IPS-20b (cell line): Measurements from ENCODE around the gene ATXN1.

Source experiments
- H3K27ac ChIP-seq: one replicate; pipeline ENCODE4 v1.5.1; 2013; ENCODE audit warnings: low read length
- H3K27me3 ChIP-seq: 2 replicates; pipeline ENCODE4 v1.6.1; 2013; ENCODE audit warnings: mild to moderate bottlenecking, low read length, inconsistent platforms; ENCODE audit not compliant: insufficient read depth
- H3K36me3 ChIP-seq: 2 replicates; pipeline ENCODE4 v1.6.1; 2013; ENCODE audit warnings: low read depth, mild to moderate bottlenecking, inconsistent platforms, low read length, moderate library complexity; ENCODE audit not compliant: insufficient read depth
- H3K4me1 ChIP-seq: 2 replicates; pipeline ENCODE4 v1.6.1; 2013; ENCODE audit warnings: mild to moderate bottlenecking, control low read depth, inconsistent platforms, low read length, moderate library complexity; ENCODE audit not compliant: insufficient read depth
- H3K4me3 ChIP-seq: 2 replicates; pipeline ENCODE4 v1.5.1; 2013; ENCODE audit warnings: mild to moderate bottlenecking, low read length, inconsistent platforms
- H3K9ac ChIP-seq: 2 replicates; pipeline ENCODE4 v1.6.1; 2013; ENCODE audit warnings: low read depth, mild to moderate bottlenecking, inconsistent platforms, low read length, moderate library complexity
- H3K9me3 ChIP-seq: 2 replicates; pipeline ENCODE4 v1.6.1; 2013; ENCODE audit warnings: mild to moderate bottlenecking, low read depth, low read length, inconsistent platforms; ENCODE audit not compliant: insufficient read depth

Gene ATXN1

DNA sequence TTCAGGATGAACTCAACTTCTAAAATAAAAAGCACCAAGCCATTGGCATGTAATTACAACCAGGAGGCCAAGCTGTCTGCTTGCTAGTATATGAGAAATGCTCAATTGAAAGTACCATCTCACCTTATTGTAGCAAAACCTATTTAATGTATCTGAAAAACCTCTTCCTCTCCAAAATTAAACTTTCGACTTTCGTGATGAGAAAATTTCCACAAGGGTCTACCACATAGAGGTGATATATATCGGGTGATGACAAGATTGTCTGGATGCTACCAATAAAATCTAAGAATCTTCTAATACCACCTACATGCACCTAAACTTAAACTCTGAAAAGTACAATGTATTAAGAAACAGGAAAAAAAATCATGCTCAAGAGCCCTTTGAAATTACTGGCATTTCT, 74.2 kb downstream of the ATXN1 start:
- H3K27ac ChIP-seq = peak overlapping the region; percentile 52
- H3K9ac ChIP-seq = no peak overlapping the region
- H3K4me1 ChIP-seq = peaks cover 4% of the 10 kb centered on the region; the same call in 1 of the 2 replicates
- H3K9me3 ChIP-seq = no peaks in the 10 kb centered on the region
- no peaks in the 10 kb centered on the region; the same call in 1 of the 2 replicates for H3K36me3 ChIP-seq
- H3K4me3 ChIP-seq = no peak overlapping the region
- H3K27me3 ChIP-seq = no peaks in the 10 kb centered on the region

DNA sequence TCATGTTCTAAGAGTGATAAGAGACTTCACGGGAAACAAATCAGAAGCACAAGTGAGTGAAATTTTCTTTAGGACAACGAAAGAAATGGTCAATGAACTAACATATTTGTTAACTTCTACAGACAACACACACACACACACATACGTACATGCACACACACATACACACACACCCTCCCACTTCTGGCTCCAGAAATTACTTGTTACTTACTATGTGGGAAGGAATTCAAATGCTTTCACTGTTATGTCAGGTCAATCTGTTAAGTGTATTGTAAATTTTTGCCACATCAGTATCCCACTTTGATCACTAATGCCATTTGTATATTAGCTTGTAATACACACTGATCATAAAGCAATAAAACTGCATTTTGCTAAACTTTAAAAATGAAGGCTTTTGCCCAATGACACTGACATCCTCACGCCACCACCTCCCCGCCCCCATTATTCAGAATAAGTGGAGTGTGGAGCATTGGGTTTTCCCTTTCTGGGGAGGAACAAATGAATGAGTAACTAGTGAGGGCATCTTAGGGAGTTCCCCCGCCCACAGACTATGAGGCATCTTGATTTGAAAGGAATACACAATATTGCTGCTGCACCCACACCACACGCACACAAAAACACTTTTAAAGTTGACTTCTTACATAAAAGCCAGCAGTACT, 76.2 kb downstream of the ATXN1 start:
- Histone ChIP-seq H3K4me3 (no peak overlapping the region), H3K27me3 (no peaks in the 10 kb centered on the region), H3K36me3 (no peaks in the 10 kb centered on the region; the same call in 1 of the 2 replicates), H3K9me3 (no peaks in the 10 kb centered on the region), H3K9ac (no peak overlapping the region), H3K27ac (no peak overlapping the region), H3K4me1 (peaks cover 4% of the 10 kb centered on the region; the same call in 1 of the 2 replicates)

DNA sequence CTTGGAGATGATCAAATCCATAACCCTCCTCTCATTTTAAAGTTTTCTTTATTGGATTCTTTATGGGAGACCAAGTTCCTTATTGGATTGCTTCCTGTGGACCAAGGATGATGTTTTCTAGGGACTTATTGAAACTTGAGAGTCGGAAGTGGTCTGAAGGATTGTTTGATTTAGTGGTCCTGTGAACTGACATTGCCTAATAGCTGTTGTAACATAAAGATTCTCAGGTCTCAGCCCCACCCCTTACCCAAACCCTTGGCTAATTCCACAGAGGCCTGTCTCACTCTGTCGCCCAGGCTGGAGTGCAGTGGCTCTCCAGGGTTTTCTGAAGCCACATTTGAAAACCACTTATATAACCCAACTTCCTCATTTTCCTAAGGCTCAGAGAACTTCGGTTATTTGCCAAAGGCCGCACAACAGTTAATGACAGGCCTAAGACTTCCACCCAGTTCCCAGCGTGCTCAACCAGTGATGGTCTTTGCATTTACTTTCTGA, 77.0 kb downstream of the ATXN1 start:
- Histone ChIP-seq H3K9ac (no peak overlapping the region), H3K27ac (no peak overlapping the region), H3K4me1 (peaks cover 4% of the 10 kb centered on the region; the same call in 1 of the 2 replicates), H3K4me3 (no peak overlapping the region), H3K9me3 (no peaks in the 10 kb centered on the region), H3K36me3 (no peaks in the 10 kb centered on the region; the same call in 1 of the 2 replicates), H3K27me3 (no peaks in the 10 kb centered on the region)

DNA sequence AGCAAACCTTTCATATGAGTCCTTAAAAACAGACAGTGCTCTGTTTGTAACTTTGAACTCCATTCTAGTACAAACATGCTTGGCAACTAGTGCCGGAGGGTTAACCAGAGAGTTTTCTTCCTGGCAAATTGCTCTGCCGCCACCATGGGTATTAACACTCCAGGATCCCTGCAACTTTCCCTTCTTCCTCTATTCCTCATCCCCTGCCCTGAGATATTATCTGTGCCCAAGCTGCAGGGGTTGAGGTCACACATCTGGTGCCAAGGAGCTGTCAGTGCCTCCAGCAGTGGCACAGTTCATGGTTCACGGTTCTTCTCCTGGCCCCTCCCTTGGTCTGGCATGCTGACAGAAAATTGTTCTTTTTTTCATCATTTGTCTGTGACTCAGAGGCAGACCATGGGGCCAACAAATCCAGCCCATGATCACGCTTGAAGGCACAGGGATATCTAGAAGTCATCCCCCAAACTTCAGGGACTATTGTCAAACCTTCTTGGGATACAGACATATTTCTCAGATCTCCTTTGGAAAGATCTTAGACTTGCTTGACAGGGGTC, 77.5 kb downstream of the ATXN1 start:
- Histone ChIP-seq H3K27me3 (no peaks in the 10 kb centered on the region), H3K9me3 (no peaks in the 10 kb centered on the region), H3K36me3 (no peaks in the 10 kb centered on the region; the same call in 1 of the 2 replicates), H3K4me3 (no peak overlapping the region), H3K4me1 (peaks cover 4% of the 10 kb centered on the region; the same call in 1 of the 2 replicates), H3K9ac (no peak overlapping the region), H3K27ac (no peak overlapping the region)

DNA sequence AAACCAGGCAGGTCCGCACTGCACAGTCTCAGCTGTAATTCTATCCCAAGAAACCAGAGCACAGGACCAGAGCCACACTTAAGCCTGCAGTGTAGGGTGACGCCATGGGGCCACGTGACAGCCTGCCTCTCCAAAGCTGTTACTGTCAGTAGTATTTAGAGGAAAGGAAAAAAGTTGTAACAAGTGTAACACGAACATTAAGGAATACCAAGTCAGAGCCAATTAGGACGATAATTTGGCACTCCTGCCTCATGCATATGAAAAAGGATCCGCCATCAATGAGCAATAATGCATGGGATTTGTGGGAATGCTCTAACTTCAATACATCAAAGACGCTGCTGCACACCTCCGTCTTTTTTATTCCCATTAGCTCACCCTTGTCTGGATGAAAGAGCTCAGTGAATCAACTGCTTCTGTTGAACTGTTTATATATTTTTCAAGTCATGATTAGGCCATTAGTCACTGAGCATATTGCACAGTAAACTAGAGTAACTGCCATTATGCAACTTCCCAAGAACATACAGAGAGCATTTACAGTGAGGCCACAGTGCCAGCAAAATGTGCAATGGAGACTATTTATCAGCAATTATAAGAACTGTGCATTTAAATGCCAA, 79.9 kb downstream of the ATXN1 start:
- Histone ChIP-seq H3K4me3 (no peak overlapping the region), H3K9ac (no peak overlapping the region), H3K9me3 (no peaks in the 10 kb centered on the region), H3K36me3 (no peaks in the 10 kb centered on the region; the same call in 1 of the 2 replicates), H3K27me3 (no peaks in the 10 kb centered on the region), H3K27ac (no peak overlapping the region), H3K4me1 (peaks cover 9% of the 10 kb centered on the region; the same call in 1 of the 2 replicates)

DNA sequence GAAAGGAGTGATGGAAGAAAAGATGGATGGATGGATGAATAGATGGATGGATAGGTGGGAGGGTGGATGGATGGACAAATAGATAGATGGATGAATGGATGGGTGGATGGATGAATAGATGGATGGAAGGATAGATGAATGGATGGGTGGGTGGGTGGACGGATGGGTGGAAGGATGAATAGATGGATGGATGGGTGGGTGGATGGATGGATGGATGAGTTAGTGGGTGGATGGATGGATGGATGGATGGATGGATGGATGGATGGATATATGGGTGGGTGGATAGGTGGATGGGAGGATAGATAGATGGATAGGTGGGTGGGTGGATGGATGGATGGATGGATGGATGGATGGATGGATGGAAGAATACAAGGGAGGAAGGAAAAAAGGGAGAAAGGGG, 82.2 kb downstream of the ATXN1 start:
- Histone ChIP-seq H3K27me3 (no peaks in the 10 kb centered on the region), H3K4me3 (no peak overlapping the region), H3K4me1 (peaks cover 4% of the 10 kb centered on the region; the same call in 1 of the 2 replicates), H3K9me3 (no peaks in the 10 kb centered on the region), H3K36me3 (no peaks in the 10 kb centered on the region; the same call in 1 of the 2 replicates), H3K9ac (no peak overlapping the region), H3K27ac (no peak overlapping the region)

DNA sequence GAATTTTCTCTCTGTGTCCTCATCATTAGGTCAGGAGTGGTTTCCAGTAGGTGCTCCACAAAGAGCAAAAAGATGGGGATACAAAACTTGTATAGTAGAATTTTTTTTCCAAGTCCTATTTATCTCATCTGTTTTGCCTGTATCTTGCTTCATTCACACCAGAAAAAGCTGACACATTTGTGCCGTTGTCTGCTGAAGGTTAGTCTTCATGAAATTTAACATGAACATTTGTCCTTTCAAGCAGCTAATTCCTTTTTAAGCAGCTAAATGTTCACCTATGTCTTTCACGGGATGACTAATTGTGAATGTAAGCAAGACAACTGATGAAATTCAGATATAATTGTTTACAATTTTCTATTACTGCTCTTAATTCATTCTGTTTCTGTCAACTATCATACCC, 83.8 kb downstream of the ATXN1 start:
- Histone ChIP-seq H3K4me1 (peaks cover 4% of the 10 kb centered on the region; the same call in 1 of the 2 replicates), H3K36me3 (no peaks in the 10 kb centered on the region; the same call in 1 of the 2 replicates), H3K9ac (no peak overlapping the region)

DNA sequence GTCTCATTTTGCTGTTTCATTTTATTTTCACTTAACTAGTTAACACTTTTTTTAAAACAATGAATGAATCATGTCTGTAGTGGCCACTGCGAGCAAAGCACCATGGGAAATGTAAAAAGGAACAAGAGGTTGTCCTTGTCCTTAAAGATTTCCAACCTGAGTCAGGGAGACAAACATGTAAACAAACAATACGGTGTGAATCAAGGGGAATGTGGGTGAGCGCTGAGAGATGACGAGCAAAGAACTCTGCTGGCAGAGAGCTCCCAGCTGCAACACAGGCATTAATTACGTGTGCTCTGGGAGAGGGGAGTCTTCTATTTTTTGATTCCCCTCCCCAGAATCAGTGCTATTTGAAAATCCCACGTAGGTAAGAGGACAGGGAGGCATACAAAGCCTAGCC, 84.3 kb downstream of the ATXN1 start:
- no peak overlapping the region for H3K9ac ChIP-seq
- H3K27ac ChIP-seq = no peak overlapping the region
- H3K4me3 ChIP-seq = no peak overlapping the region
- H3K9me3 ChIP-seq = no peaks in the 10 kb centered on the region
- peaks cover 4% of the 10 kb centered on the region for H3K4me1 ChIP-seq
- H3K36me3 ChIP-seq = no peaks in the 10 kb centered on the region
- no peaks in the 10 kb centered on the region for H3K27me3 ChIP-seq

More for the DNA sequence above, 83.8 kb downstream of the ATXN1 start:
- H3K9me3 ChIP-seq = no peaks in the 10 kb centered on the region
- H3K27ac ChIP-seq = no peak overlapping the region
- no peaks in the 10 kb centered on the region for H3K27me3 ChIP-seq
- H3K4me3 ChIP-seq = no peak overlapping the region

DNA sequence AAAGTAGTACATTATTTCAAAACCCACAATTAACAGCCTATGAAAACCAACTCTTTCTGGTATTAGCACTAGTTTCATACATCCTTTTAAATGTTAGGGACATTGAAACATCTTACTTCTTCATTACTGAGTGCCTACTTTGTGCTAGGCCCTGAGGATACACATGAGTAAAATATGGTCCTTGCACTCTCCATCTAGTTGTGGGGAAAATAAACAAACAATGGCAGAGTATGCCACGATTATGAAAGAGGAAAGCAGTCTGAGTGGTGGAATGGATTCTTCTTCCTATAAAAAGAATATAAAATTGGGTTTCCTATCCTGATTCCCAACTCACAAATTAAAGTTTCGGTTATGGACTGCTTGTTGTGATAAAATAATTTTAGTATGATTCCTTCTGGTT, 84.9 kb downstream of the ATXN1 start:
- Histone ChIP-seq H3K36me3 (no peaks in the 10 kb centered on the region), H3K9me3 (no peaks in the 10 kb centered on the region), H3K9ac (no peak overlapping the region), H3K4me1 (peaks cover 4% of the 10 kb centered on the region), H3K4me3 (no peak overlapping the region), H3K27me3 (no peaks in the 10 kb centered on the region), H3K27ac (no peak overlapping the region)

DNA sequence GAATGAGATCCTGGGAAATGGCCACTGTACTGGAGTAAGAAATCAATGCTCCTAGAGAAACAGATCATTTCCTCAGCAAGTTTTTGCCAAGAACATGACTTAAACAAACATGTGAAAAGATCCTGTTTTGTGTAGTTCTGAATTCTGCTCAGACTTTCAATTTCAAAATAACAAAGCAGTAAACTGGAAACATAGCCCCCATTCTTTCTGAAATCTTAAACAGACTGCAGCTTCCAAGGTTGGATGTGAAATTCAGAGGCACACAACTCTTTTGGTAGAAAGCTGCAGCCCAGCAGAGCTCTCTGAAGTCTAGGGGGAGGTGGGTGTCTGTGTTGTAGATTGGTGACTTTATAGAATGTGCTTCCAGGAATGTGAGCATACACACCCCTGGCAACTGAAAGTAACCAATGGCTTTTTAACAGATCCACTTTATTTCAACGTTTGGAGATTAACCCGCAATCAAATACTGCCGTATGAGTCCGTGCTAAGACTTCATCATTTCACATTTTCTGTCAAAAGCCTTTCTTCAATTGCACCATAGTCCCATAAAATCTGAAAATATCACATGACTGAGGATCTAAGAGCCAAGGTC, 86.4 kb downstream of the ATXN1 start:
- H3K27me3 ChIP-seq = no peaks in the 10 kb centered on the region
- H3K36me3 ChIP-seq = no peaks in the 10 kb centered on the region
- peaks cover 4% of the 10 kb centered on the region for H3K4me1 ChIP-seq
- H3K9ac ChIP-seq = no peak overlapping the region
- no peaks in the 10 kb centered on the region for H3K9me3 ChIP-seq
- H3K27ac ChIP-seq = no peak overlapping the region
- no peak overlapping the region for H3K4me3 ChIP-seq

DNA sequence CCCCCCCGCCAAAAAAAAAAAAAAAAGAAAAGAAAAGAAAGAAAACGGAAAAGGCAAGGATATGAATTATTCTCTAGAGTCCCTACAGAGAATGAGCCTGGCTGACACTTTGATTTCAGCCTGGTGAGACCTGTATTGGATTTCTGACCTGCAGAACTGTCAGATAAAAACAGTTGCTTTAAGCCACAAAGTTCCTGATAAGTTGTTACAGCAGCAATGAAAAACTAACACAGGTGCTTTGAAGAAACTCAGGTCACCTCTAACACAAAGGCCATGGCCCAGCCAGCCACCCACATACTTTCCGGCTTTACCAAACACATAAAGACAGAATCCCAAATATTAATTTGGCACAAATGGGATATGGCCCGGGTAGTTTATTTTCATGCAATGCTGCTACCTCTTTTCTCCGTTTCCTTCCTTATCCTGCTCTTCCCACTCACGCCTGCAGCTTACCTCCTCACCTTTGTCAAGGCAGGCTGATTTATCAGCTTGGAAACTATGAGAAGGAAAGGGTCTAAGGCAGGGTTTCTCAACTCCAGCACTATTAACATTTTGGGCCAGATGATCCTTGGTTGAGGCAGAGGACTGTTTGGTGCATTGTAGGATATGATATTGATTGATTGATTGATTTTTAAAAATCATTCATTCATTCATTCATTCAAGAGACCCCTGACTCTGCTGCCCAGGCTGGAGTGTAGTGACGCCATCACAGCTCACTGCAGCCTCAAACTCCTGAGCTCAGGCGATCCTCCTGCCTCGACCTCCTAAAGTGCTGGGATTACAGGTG, 88.1 kb downstream of the ATXN1 start:
- Histone ChIP-seq H3K27me3 (no peaks in the 10 kb centered on the region), H3K4me3 (no peak overlapping the region), H3K9ac (no peak overlapping the region), H3K27ac (no peak overlapping the region), H3K9me3 (no peaks in the 10 kb centered on the region), H3K36me3 (no peaks in the 10 kb centered on the region), H3K4me1 (peaks cover 4% of the 10 kb centered on the region)
